ENCODE results near the gene AFAP1. TPM values are rescaled to one million over a fixed set of nuclear protein-coding genes. Genes with fewer than 3 reads are reported as not detected.

AFAP1 gene
- total and polyA plus RNA-seq, 12 donors = 2.9 to 8.9 (median 5.8) TPM

DNA sequence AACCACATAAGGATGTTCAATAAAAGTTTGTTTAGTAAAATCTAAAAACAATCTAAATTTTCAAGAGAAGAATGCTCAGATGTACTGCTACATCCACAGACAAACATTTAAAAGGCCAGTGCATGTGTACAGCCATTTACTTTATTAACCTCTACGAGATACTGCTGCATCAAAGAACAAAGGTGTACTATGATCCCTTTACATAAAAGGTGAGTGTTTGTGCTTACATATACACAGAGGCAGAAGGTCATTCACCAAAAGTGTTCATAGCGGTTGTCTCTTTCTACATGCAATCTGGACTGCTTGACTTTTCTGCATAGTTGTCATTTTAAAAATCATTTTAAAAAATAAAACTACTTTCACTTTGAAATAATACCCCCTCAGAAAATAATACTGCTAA lies 81.7 kb downstream of the AFAP1 start:
- DNase-seq (no peak), ATAC-seq (no peak)
- Histone ChIP-seq H3K27ac (peak overlapping the region in 4 of 10 donors; percentile 12 to 54 (median 46)), H3K27me3 (peaks cover 0 to 3% (median 0%) of the 10 kb centered on the region in 7 donors), H3K4me3 (no peak overlapping the region), H3K36me3 (peaks cover 0 to 21% (median 0%) of the 10 kb centered on the region in 9 donors), H3K4me1 (peaks cover 0 to 52% (median 38%) of the 10 kb centered on the region in 9 donors), H3K9me3 (no peaks in the 10 kb centered on the region)
- TF ChIP-seq, protein P1, sequence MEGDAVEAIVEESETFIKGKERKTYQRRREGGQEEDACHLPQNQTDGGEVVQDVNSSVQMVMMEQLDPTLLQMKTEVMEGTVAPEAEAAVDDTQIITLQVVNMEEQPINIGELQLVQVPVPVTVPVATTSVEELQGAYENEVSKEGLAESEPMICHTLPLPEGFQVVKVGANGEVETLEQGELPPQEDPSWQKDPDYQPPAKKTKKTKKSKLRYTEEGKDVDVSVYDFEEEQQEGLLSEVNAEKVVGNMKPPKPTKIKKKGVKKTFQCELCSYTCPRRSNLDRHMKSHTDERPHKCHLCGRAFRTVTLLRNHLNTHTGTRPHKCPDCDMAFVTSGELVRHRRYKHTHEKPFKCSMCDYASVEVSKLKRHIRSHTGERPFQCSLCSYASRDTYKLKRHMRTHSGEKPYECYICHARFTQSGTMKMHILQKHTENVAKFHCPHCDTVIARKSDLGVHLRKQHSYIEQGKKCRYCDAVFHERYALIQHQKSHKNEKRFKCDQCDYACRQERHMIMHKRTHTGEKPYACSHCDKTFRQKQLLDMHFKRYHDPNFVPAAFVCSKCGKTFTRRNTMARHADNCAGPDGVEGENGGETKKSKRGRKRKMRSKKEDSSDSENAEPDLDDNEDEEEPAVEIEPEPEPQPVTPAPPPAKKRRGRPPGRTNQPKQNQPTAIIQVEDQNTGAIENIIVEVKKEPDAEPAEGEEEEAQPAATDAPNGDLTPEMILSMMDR (IDR thresholded peaks at IDR 0.05) = no peak
- WGBS, 2 donors = 48 to 74% methylated on average over 2 of the region's 2 CpGs
- intact Hi-C loops (cut with DNase I) = no loop called here

DNA sequence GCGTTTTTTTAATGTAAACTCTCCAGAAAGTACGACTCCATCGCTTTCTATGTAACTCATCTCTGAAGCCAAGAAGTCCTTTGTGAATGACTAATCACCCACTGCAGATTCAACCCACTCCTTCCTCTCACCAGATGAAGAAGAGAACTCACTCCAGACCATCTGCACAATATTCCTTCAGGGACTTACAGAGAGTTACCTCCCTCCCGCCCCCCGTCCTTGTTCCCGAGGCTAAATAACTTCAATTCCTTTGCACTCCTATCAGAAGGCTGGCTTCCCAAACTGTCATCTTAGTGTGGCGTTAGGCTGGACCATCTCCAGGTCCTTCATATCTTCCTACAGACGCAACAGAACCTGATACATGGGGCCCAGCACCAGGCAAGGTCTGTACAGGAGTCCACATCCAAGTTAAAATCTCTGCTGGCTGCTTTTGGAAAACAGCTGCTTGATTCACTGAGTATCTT lies 82.4 kb downstream of the AFAP1 start:
- intact Hi-C loops (cut with DNase I) = no loop called here
- no peaks in the 10 kb centered on the region for H3K27me3 ChIP-seq
- H3K27ac ChIP-seq = peak overlapping the region in 6 of 10 donors; percentile 12 to 54 (median 46)
- peaks cover 0 to 51% (median 38%) of the 10 kb centered on the region in 9 donors for H3K4me1 ChIP-seq
- ATAC-seq = peak; percentile 40 to 84 (median 71)
- DNase-seq = peak in 1 of 2 donors; percentile 49
- H3K36me3 ChIP-seq = peaks cover 0 to 23% (median 0%) of the 10 kb centered on the region in 9 donors
- TF ChIP-seq, protein P1 (IDR thresholded peaks at IDR 0.05) = no peak
- 31 to 32% methylated on average over 8 of the region's 8 CpGs for WGBS, 2 donors
- H3K4me3 ChIP-seq = no peak overlapping the region
- no peaks in the 10 kb centered on the region for H3K9me3 ChIP-seq

DNA sequence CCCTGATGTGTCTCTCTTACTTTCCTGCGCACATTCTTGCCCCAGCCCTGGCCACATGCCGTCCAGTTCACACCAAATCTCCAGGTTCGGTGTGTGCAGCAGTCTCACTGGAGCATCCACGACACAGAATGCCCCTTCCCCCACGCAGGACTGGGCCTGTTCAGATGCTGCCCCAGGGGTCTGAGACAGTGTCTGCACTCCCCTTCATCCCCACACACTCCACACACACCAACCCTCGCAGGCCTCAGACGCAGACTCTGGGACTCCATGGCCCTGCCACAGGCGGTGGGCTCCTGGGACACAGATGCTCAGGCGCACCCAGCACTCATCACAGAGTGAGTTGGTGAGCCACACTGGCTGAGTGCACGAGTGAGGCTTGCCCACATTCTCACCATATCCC lies 83.9 kb downstream of the AFAP1 start:
- DNase-seq (no peak), ATAC-seq (peak in 2 of 8 donors; percentile 3 to 35)
- WGBS, 2 donors = 86 to 87% methylated on average over 10 of the region's 10 CpGs
- H3K9me3 ChIP-seq = no peaks in the 10 kb centered on the region
- H3K27me3 ChIP-seq = no peaks in the 10 kb centered on the region
- no peak overlapping the region for H3K4me3 ChIP-seq
- peak overlapping the region in 2 of 10 donors; percentile 22 to 28 for H3K27ac ChIP-seq
- intact Hi-C loops (cut with DNase I) = no loop called here
- peaks cover 0 to 28% (median 0%) of the 10 kb centered on the region in 9 donors for H3K36me3 ChIP-seq
- peaks cover 0 to 37% (median 27%) of the 10 kb centered on the region in 9 donors for H3K4me1 ChIP-seq
- TF ChIP-seq, protein P1 (IDR thresholded peaks at IDR 0.05) = no peak

DNA sequence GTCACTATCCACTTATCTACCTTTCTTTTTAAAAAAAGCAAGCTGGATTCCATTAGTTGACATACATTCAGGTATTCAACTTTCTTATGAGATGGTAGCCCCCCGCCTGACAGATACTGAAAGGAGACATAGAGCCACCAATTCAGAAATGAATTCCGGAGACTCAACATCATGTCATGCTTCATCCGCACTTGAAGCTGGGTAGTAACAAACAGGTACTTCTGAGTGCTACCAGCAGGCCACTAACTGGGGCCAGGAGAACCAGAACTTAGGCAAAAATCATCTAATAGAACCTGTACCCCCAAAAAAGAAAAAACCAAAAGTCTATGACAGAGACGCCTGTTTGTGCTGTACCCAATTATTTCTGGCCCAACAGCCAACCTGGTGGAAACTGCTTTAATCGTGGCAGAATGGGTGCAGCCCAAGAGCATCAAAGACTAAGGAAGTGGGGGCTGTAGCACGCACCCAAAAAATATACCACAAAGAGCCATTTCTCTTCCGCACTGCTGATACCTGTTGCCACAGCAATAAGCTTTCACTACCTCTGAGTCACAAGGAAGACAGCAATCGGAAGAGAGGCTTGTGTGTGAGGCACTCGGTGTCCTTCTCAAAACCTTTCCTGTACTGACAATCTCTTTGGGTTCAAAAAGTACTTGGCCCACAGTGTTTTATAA lies 84.8 kb downstream of the AFAP1 start:
- H3K27me3 ChIP-seq = no peaks in the 10 kb centered on the region
- 74 to 78% methylated on average over 9 of the region's 9 CpGs for WGBS, 2 donors
- DNase-seq = no peak
- no peaks in the 10 kb centered on the region for H3K9me3 ChIP-seq
- peak in 2 of 8 donors; percentile 21 to 43 for ATAC-seq
- intact Hi-C loops (cut with DNase I) = no loop called here
- H3K36me3 ChIP-seq = peaks cover 0 to 28% (median 0%) of the 10 kb centered on the region in 9 donors
- H3K27ac ChIP-seq = peak overlapping the region in 3 of 10 donors; percentile 22 to 55 (median 28)
- TF ChIP-seq, protein P1 (IDR thresholded peaks at IDR 0.05) = no peak
- no peak overlapping the region for H3K4me3 ChIP-seq
- H3K4me1 ChIP-seq = peaks cover 0 to 35% (median 25%) of the 10 kb centered on the region in 9 donors
